GM19395 (cell line): Measurements from ENCODE around the gene VTA1.

ENCODE experiments used
- ATAC-seq: cut with Tn5 transposase; IDR thresholded peaks from one replicate; pipeline ENCODE4 v1.9.1; 2021; ENCODE audit warnings: mild to moderate bottlenecking, moderate library complexity; ENCODE audit not compliant: unreplicated experiment

The VTA1 gene

GRCh38 chr6:142260748-142261147, 113.7 kb downstream of the VTA1 start:
- ATAC-seq, result no peak

GRCh38 chr6:142262231-142262630, 115.2 kb downstream of the VTA1 start:
- no peak for ATAC-seq

GRCh38 chr6:142265476-142265875, 118.4 kb downstream of the VTA1 start:
- ATAC-seq, result no peak

GRCh38 chr6:142266060-142266459, 119.0 kb downstream of the VTA1 start:
- no peak for ATAC-seq

GRCh38 chr6:142271476-142271875, 124.4 kb downstream of the VTA1 start:
- ATAC-seq, result no peak
